ENCODE data around the gene ZRANB2. TPM values are rescaled to one million over a fixed set of nuclear protein-coding genes. Genes with fewer than 3 reads are reported as not detected.
A peak's percentile ranks its signal among the peaks of the same experiment; 100 is the strongest.

Gene ZRANB2
- total RNA-seq, result 76.1 and 85.0 TPM in 2 replicates

GRCh38 chr1:71080739-71081696, at the start of gene ZRANB2:
Gene ZRANB2 (minus strand): TSS chr1:71081035. CDS start chr1:71080995, 40 bp downstream.

GRCh38 chr1:71047635-71048607, 32.9 kb downstream of the ZRANB2 start, which contains the start of gene PTGER3:
Gene PTGER3 (minus strand): TSS chr1:71047816. CDS start chr1:71047577, 239 bp downstream.

Small RNA genes within 50 kb of the gene (small RNA-seq; reads per million reads assigned to genes)
- gene MIR186, result 96.2 reads per million, percentile 98 among the genes with 10 or more reads in this experiment

Other genes with a start within 250 kb of the ZRANB2 start
- 0.07 and 0.13 TPM in 2 replicates for gene PTGER3, start 33.2 kb downstream of the ZRANB2 start, total RNA-seq